IMR-90 (cell line): Measurements from ENCODE around the gene TTC19. TPM values are rescaled to one million over a fixed set of nuclear protein-coding genes. Genes with fewer than 3 reads are reported as not detected.

Experiments
- ATAC-seq: fragments of 200-7000 bp; cut with Tn5 transposase; 2 replicates; pipeline ENCODE4 v1.9.1; 2020; ENCODE audit warnings: low read depth, mild to moderate bottlenecking, moderate library complexity
- BruUV-seq: library from RNA; stranded (reverse); fragments of 400-500 nt; replicated peaks from 2 replicates; lab custom pipeline; 2021; lab: Mats Ljungman, UMichigan
- CTCF ChIA-PET: fragments of 300-600 bp; formaldehyde crosslinking; extraction: SDS; loops from one replicate; lab custom pipeline; 2021; ENCODE audit warnings: antibody characterized with exemption; lab: Yijun Ruan, JAX
- POLR2A ChIA-PET: fragments of 300-600 bp; sonication (Branson Sonifier 250); formaldehyde crosslinking; loops from one replicate; lab custom pipeline; 2022; ENCODE audit warnings: antibody characterized with exemption; ENCODE audit not compliant: unreplicated experiment; lab: Charles Lee
- DNase-seq: peaks from one replicate; pipeline ENCODE4 v3.0.0; 2013
- H2AFZ ChIP-seq: replicated peaks from 2 replicates; pipeline ENCODE3; 2013; ENCODE audit warnings: low read length, mild to moderate bottlenecking; ENCODE audit not compliant: poor library complexity
- H2AK5ac ChIP-seq: 2 replicates; pipeline ENCODE4 v1.6.1; 2013; ENCODE audit warnings: low read depth, low read length, inconsistent platforms
- H2AK9ac ChIP-seq: replicated peaks from 2 replicates; pipeline ENCODE3; 2013; ENCODE audit warnings: mild to moderate bottlenecking, low read depth, low read length, moderate library complexity; ENCODE audit not compliant: poor library complexity
- H2BK120ac ChIP-seq: 2 replicates; pipeline ENCODE4 v1.6.1; 2013; ENCODE audit warnings: low read depth, low read length, inconsistent platforms
- H2BK15ac ChIP-seq: 3 replicates; pipeline ENCODE4 v1.6.1; 2013; ENCODE audit warnings: low read depth, low read length, inconsistent platforms
- H2BK20ac ChIP-seq: 2 replicates; pipeline ENCODE4 v1.6.1; 2013; ENCODE audit warnings: low read depth, mild to moderate bottlenecking, inconsistent platforms, low read length, moderate library complexity
- H2BK5ac ChIP-seq: 2 replicates; pipeline ENCODE4 v1.6.1; 2013; ENCODE audit warnings: mild to moderate bottlenecking, low read depth, low read length, inconsistent platforms; ENCODE audit not compliant: poor library complexity, severe bottlenecking
- H3K14ac ChIP-seq: replicated peaks from 2 replicates; pipeline ENCODE4 v1.6.1; 2013; ENCODE audit warnings: low read depth, low read length, inconsistent platforms
- H3K18ac ChIP-seq: 2 replicates; pipeline ENCODE4 v1.6.1; 2013; ENCODE audit warnings: low read depth, low read length, control low read depth
- H3K23ac ChIP-seq: 2 replicates; pipeline ENCODE4 v1.6.1; 2013; ENCODE audit warnings: low read depth, low read length, inconsistent platforms
- H3K27ac ChIP-seq: 2 replicates; pipeline ENCODE4 v1.5.1; 2013; ENCODE audit warnings: mild to moderate bottlenecking, control low read depth, low read length; ENCODE audit not compliant: insufficient read depth
- H3K27me3 ChIP-seq: 2 replicates; pipeline ENCODE4 v1.6.1; 2013; ENCODE audit warnings: low read length; ENCODE audit not compliant: control insufficient read depth, insufficient read depth
- H3K36me3 ChIP-seq: 2 replicates; pipeline ENCODE4 v1.6.1; 2013; ENCODE audit warnings: low read length, mixed read lengths; ENCODE audit not compliant: control insufficient read depth, insufficient read depth
- H3K4ac ChIP-seq: 2 replicates; pipeline ENCODE4 v1.6.1; 2013; ENCODE audit warnings: low read depth, low read length, inconsistent platforms
- H3K4me1 ChIP-seq: 2 replicates; pipeline ENCODE4 v1.6.1; 2013; ENCODE audit warnings: low read length, mixed read lengths; ENCODE audit not compliant: control insufficient read depth, insufficient read depth
- H3K4me2 ChIP-seq: 2 replicates; pipeline ENCODE4 v1.6.1; 2013; ENCODE audit warnings: low read depth, mild to moderate bottlenecking, control low read depth, low read length, moderate library complexity
- H3K4me3 ChIP-seq: 2 replicates; pipeline ENCODE4 v1.5.1; 2013; ENCODE audit warnings: low read depth, mild to moderate bottlenecking, control low read depth, low read length, moderate library complexity; ENCODE audit not compliant: insufficient read depth
- H3K56ac ChIP-seq: 2 replicates; pipeline ENCODE4 v1.6.1; 2013; ENCODE audit warnings: low read length, inconsistent platforms; ENCODE audit not compliant: insufficient read depth; ENCODE audit errors: extremely low read depth
- H3K79me1 ChIP-seq, 2 experiments: 2 replicates each; pipeline ENCODE4 v1.6.1; 2013; ENCODE audit warnings: low read length in 2 of 2, inconsistent platforms in 1 of 2, low read depth in 1 of 2
- H3K9ac ChIP-seq: 2 replicates; pipeline ENCODE4 v1.6.1; 2013; ENCODE audit warnings: low read depth, low read length, control low read depth
- H3K9me1 ChIP-seq: 2 replicates; pipeline ENCODE4 v1.6.1; 2013; ENCODE audit warnings: low read length, inconsistent platforms; ENCODE audit not compliant: insufficient read depth
- H3K9me3 ChIP-seq: 2 replicates; pipeline ENCODE4 v1.6.1; 2013; ENCODE audit warnings: low read length; ENCODE audit not compliant: control insufficient read depth, insufficient read depth
- H4K20me1 ChIP-seq: 2 replicates; pipeline ENCODE4 v1.6.1; 2013; ENCODE audit warnings: low read length, inconsistent platforms; ENCODE audit not compliant: insufficient read depth
- H4K5ac ChIP-seq: 2 replicates; pipeline ENCODE4 v1.6.1; 2013; ENCODE audit warnings: mild to moderate bottlenecking, low read depth, low read length, control low read depth
- H4K8ac ChIP-seq, 2 experiments: 2 replicates each; pipeline ENCODE4 v1.6.1; 2013; ENCODE audit warnings: low read depth in 2 of 2, low read length in 2 of 2, control low read depth in 1 of 2, inconsistent platforms in 1 of 2
- H4K91ac ChIP-seq: 2 replicates; pipeline ENCODE4 v1.6.1; 2013; ENCODE audit warnings: low read depth, low read length, inconsistent platforms; ENCODE audit not compliant: insufficient read depth
- CEBPB ChIP-seq: IDR thresholded peaks from 2 replicates; pipeline ENCODE4 v1.6.1; 2012; ENCODE audit warnings: low read depth, low read length, improper control_type of control experiment
- CHD1 ChIP-seq: IDR thresholded peaks from 2 replicates; pipeline ENCODE4 v1.6.1; 2012; ENCODE audit warnings: low read depth, low read length, improper control_type of control experiment
- CTCF ChIP-seq: conservative IDR thresholded peaks from 2 replicates; pipeline ENCODE4 v1.5.1; 2012; ENCODE audit warnings: mild to moderate bottlenecking, low read depth, low read length, improper control_type of control experiment
- FOS ChIP-seq: fragments of 150-350 bp; IDR thresholded peaks from 2 replicates; pipeline ENCODE4 v1.6.1; 2016; ENCODE audit warnings: low read depth, low read length
- MAZ ChIP-seq: IDR thresholded peaks from 2 replicates; pipeline ENCODE4 v1.6.1; 2012; ENCODE audit warnings: low read depth, mild to moderate bottlenecking, low read length, improper control_type of control experiment, moderate library complexity, borderline replicate concordance
- MXI1 ChIP-seq: IDR thresholded peaks from 2 replicates; pipeline ENCODE4 v1.6.1; 2012; ENCODE audit warnings: low read depth, mild to moderate bottlenecking, low read length, moderate library complexity, borderline replicate concordance
- POLR2A ChIP-seq: IDR thresholded peaks from 2 replicates; pipeline ENCODE4 v1.6.1; 2012; ENCODE audit warnings: mild to moderate bottlenecking, low read depth, low read length
- RAD21 ChIP-seq: IDR thresholded peaks from 2 replicates; pipeline ENCODE4 v1.6.1; 2012; ENCODE audit warnings: low read length, improper control_type of control experiment
- RCOR1 ChIP-seq: IDR thresholded peaks from 2 replicates; pipeline ENCODE4 v1.6.1; 2012; ENCODE audit warnings: mild to moderate bottlenecking, low read length, improper control_type of control experiment; ENCODE audit not compliant: insufficient replicate concordance
- SMC3 ChIP-seq: fragments of 150-350 bp; IDR thresholded peaks from 2 replicates; pipeline ENCODE4 v1.6.1; 2016; ENCODE audit warnings: low read depth, mild to moderate bottlenecking, antibody characterized with exemption, low read length, moderate library complexity
- USF2 ChIP-seq: fragments of 150-350 bp; IDR thresholded peaks from 2 replicates; pipeline ENCODE4 v1.6.1; 2017; ENCODE audit warnings: mild to moderate bottlenecking, antibody characterized with exemption, low read length, low read depth
- WGBS, 2 experiments: methylation state at CpG; one replicate each; pipeline versions ENCODE4 v1.1.5 to v1.1.7; 2013; ENCODE audit warnings: missing lambda C conversion rate in 2 of 2; ENCODE audit not compliant: insufficient read length in 1 of 2; ENCODE audit errors: extremely low coverage in 2 of 2; 5-methylcytosine and 5-hydroxymethylcytosine counted together
- dilution Hi-C: fragments of 300-500 bp; cut with HindIII; formaldehyde crosslinking; loops from one replicate; pipeline ENCODE4 v1.14.3; 2018; ENCODE audit warnings: low sequenced_read_pairs; ENCODE audit not compliant: unreplicated experiment
- in situ Hi-C: fragments of 300-500 bp; cut with MboI; formaldehyde crosslinking; loops from 3 replicates; pipeline ENCODE4 v1.14.3; 2019; ENCODE audit warnings: low sequenced_read_pairs, inconsistent platforms, mixed read lengths
- intact Hi-C: fragments of 100-400 bp; cut with micrococcal nuclease; formaldehyde crosslinking; loops from 2 replicates; pipeline ENCODE4 v1.10.0; 2022
- polyA plus RNA-seq, 3 experiments: library from polyadenylated mRNA; depleted of rRNA; stranded (reverse); fragments of >200 nt; gene quantifications; 2 replicates each; pipeline ENCODE4 v1.2.3, GENCODE V29; 2012; ENCODE audit warnings: low replicate concordance in 1 of 3
- total RNA-seq: library from RNA; depleted of rRNA; stranded (reverse); fragments of >200 nt; gene quantifications from 2 replicates; pipeline ENCODE4 v1.2.3, GENCODE V29; 2012

TTC19 gene
- total and polyA plus RNA-seq, 2 of the 4 experiments (the other 2 are of a cell fraction), result 8.3 to 12.9 TPM

- CTCF ChIA-PET, result no interaction called here
- no peak overlapping the region for H3K4ac ChIP-seq
- no peak overlapping the region for H2BK5ac ChIP-seq
- H4K8ac ChIP-seq, result no peak overlapping the region
- H3K79me1 ChIP-seq, result peaks cover 38 to 58% of the 10 kb centered on the region in 2 experiments
- POLR2A ChIA-PET, result no interaction called here
- peaks cover 29% of the 10 kb centered on the region for H3K36me3 ChIP-seq
- H4K20me1 ChIP-seq, result no peaks in the 10 kb centered on the region; the same call in 1 of the 2 replicates
- dilution Hi-C loops, result no loop called here
- intact Hi-C loops, result no loop called here
- no peaks in the 10 kb centered on the region for H3K9me3 ChIP-seq
- no peak overlapping the region for H2AFZ ChIP-seq
- no peak overlapping the region for H4K5ac ChIP-seq
- H3K27me3 ChIP-seq, result no peaks in the 10 kb centered on the region
- no peak overlapping the region for H2BK120ac ChIP-seq
- no peak overlapping the region for H2AK5ac ChIP-seq
- no TSS peak for BruUV-seq
- H3K27ac ChIP-seq, result no peak overlapping the region
- H3K4me1 ChIP-seq, result no peaks in the 10 kb centered on the region
- in situ Hi-C loops, result no loop called here
- WGBS, 2 experiments, result 90% methylated on average over 6 of the region's 14 CpGs; no CpG with 5 or more reads in 1 of the 2 experiments
- H3K4me3 ChIP-seq, result no peak overlapping the region
- H3K18ac ChIP-seq, result no peak overlapping the region
- ATAC-seq (no peak), DNase-seq (no peak)
- H3K9ac ChIP-seq, result no peak overlapping the region
- H3K4me2 ChIP-seq, result no peak overlapping the region
- H2AK9ac ChIP-seq, result no peak overlapping the region
- H3K9me1 ChIP-seq, result peaks cover 6% of the 10 kb centered on the region
- no peak overlapping the region for H3K56ac ChIP-seq
- no peak for TF ChIP-seq POLR2A
- TF ChIP-seq FOS, result no peak
- no peak for TF ChIP-seq USF2
- TF ChIP-seq CEBPB, result no peak
- no peak for TF ChIP-seq CHD1
- no peak for TF ChIP-seq MXI1
- no peak for TF ChIP-seq MAZ
- no peak for TF ChIP-seq CTCF
- no peak for TF ChIP-seq SMC3
- TF ChIP-seq RAD21, result no peak
- no peak for TF ChIP-seq RCOR1
- no peak overlapping the region for H2BK15ac ChIP-seq
- H3K14ac ChIP-seq, result no peak overlapping the region
- H2BK20ac ChIP-seq, result no peak overlapping the region
- no peak overlapping the region for H4K91ac ChIP-seq
- no peak overlapping the region for H3K23ac ChIP-seq
Measured at GRCh38 chr17:16048811-16049449, 49.3 kb downstream of the TTC19 start.
